GM21723 (cell line): ENCODE results near the gene SLC25A45.

Experiments used
- ATAC-seq: cut with Tn5 transposase; IDR thresholded peaks from one replicate; pipeline ENCODE4 v1.9.1; 2021; ENCODE audit warnings: mild to moderate bottlenecking, moderate library complexity; ENCODE audit not compliant: unreplicated experiment

The SLC25A45 gene

DNA sequence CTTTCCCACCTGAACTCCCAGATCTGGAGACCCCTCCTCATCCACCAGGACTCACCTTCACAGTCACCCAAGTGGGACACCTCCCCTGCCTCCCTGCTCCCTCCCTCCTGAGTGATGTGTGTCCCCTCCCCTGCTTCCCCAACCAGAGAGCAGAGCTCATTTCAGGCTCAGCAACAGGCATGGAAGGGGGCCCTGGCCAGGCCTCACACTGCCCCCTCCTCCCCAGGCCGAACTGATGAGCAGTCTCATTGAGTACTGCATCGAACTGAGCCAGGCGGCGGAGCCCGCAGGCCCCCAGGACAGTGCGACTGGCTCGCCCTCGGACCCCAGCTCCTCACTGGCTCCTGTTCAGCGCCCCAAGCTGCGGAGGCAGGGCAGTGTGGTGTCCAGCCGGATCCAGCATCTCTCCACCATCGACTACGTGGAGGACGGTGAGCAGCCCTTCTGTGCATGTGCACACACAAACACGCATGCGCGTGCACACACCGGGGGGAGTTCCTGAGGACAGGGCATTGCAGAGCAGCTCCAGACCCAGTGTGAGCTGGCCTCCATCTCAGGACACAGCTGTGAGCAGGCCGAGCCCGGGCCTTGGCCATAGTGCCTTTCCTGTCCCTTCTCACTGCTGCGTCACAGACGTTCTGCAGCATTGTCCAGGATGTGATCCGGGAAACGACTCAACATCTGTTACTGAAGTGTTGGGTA lies 22.3 kb upstream of the SLC25A45 start:
- no peak for ATAC-seq

DNA sequence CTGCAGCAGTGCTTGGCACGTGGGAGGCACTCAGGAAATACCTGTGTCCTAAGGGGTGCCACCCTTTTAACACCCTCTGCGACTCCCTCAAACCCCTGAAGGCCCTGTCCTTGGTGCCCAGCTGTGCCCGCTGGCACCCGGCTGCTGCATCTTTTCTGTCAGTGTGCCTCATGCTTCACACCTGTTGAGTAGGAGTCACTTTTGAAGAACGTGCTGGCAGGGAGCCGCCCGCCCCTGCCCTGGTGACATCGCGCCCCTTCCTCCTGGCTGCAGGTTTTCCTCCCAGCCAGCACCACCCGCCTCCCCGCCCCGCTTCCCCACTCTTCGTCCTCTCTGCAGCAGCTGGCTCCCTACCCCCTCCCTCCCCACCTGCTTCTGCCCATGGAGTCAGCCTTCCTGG lies 21.8 kb upstream of the SLC25A45 start:
- no peak for ATAC-seq

GRCh38 chr11:65403607-65404121 lies 21.2 kb upstream of the SLC25A45 start:
- ATAC-seq: no peak

GRCh38 chr11:65402790-65403189 lies 20.3 kb upstream of the SLC25A45 start:
- no peak for ATAC-seq

- ATAC-seq: no peak
These were observed 19.4 kb upstream of the SLC25A45 start for GRCh38 chr11:65401803-65402248.

GRCh38 chr11:65401073-65401802 lies 18.8 kb upstream of the SLC25A45 start:
- no peak for ATAC-seq

DNA sequence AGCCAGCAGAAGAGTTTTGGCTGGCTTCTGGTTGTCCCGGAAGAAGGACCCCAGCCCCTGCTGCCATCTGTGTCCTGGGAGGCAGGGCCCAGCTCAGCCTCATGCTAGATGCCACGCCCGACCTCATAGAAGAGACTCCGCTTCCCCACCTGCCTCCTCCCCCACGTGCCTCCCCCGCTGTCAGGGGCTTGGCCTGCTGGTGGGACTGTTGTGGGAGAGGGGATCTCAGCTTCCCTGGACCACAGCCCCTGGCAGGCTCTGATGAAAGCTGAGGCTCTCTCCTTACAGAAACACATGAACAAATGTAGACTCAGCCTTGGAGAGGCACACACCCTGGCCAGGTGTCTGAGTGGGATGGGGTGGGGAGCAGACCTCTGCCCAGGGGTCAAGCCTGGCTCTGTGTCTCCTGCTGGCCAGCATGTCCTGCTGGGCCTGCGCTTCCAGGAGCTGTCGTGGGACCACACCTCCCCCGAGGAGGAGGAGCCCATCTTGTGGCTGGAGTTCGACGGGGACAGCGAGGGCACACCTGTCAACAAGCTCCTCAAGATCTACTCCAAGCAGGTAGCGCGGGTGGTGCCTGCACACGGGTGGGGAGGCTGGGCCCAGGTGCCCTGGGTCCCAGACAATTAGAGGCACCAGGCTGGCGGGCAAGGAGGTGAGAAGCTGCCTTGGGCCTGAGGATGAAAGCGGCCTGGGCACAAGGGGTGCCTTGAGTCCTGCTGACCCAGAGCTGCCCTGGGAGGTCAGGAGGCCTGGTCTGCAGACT lies 18.0 kb upstream of the SLC25A45 start:
- ATAC-seq: no peak

GRCh38 chr11:65399845-65400244 lies 17.4 kb upstream of the SLC25A45 start:
- no peak for ATAC-seq

GRCh38 chr11:65399249-65399648 lies 16.8 kb upstream of the SLC25A45 start:
- no peak for ATAC-seq

DNA sequence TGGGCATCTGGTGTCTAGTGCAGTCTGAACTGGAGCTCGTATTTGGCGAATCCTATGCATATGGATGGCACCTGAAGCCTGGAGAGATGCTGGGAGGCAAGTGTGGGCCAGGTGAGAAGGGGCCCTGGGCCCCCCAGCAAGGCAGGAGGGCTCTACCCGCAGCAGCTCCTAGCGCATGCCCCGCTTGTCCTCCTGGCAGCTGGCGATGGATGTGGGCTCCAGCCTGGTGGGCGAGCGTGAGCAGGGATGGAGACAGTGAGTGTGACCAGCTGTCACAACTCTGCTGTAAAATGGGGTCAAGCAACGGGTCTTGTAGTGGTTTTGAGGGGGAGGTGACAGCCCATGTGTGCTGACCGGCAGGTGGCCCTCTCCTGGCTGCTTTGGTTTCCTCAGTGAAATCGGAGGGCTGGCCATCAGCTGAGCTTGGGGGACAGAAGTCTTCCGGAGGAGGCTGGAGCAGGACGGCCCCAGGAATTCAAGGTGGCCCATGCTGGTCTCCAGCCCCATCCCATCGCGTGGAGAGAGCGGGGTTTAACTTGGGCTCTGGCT lies 16.0 kb upstream of the SLC25A45 start:
- ATAC-seq: no peak

GRCh38 chr11:65396769-65397745 lies 14.6 kb upstream of the SLC25A45 start:
- ATAC-seq: no peak

- no peak for ATAC-seq
These were observed 13.6 kb upstream of the SLC25A45 start for GRCh38 chr11:65395961-65396530.

DNA sequence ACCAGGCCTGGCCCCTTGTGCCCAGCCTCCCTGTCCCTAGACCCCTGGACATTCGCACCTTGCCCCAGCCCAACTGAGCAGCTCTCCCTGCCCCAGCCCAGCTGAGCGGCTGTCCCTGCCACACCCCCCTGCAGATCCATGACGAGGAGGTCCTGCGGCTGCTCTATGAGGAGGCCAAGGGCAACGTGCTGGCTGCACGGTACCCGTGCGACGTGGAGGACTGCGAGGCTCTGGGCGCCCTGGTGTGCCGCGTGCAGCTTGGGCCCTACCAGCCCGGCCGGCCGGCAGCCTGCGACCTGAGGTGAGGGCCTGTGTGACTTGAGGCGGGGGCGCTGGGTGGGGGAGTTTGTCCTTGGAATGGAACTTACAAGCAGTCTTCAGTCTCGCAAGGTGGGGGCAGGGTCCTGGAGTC lies 11.7 kb upstream of the SLC25A45 start:
- no peak for ATAC-seq

GRCh38 chr11:65393513-65394079 lies 11.2 kb upstream of the SLC25A45 start:
- no peak for ATAC-seq

GRCh38 chr11:65392899-65393298 lies 10.5 kb upstream of the SLC25A45 start:
- no peak for ATAC-seq

DNA sequence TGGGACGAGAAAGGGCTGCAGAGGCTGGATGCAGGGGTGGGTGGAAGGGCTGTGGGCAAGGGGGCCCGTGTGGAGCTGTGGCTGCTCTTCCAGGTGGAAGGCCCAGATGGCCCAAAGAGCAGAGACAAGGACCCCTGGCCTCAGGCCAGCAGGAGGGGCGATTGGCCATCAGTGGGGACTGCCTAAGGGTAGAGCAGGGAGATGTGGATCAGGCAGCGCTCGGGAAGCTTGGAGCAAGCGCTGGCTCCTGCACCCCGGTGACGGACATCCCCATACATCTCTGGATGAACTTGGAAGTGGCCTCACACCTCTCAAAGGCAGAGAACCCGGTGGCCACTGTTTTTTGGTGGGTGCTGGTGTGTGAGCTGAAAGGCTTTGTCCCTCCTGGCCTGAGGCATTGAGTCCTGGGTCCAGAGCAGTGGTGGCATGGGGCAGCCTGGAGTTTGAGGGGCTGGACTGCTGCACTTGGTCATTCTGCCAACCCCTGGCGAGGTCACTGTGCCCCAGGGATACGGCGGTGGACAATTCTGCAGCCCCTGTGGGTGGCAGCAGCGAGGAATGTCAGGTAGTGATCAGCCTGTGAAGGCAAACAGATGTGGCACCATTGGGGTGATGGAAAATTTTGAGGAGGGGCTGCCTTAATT lies 9.9 kb upstream of the SLC25A45 start:
- ATAC-seq: no peak

DNA sequence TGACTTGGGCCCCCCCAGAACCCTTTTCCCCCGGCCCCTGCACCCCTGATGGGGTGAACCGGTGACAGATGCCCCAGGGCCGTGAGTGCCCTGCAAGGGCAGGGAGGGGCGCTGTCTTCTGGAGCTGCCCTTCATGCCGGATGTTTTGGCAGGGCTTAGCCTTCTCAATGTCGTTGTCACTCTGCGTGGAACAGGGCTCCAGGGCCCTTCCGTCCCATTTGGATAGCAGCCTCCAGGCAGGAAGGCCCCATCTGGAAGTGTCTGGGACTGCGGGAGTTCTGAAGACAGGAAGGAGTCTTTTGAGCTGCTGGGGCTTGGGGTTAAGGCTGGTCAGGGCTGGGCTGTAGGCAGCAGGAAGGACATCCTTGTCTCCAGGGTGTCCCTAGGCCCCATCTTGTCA lies 8.6 kb upstream of the SLC25A45 start:
- no peak for ATAC-seq

DNA sequence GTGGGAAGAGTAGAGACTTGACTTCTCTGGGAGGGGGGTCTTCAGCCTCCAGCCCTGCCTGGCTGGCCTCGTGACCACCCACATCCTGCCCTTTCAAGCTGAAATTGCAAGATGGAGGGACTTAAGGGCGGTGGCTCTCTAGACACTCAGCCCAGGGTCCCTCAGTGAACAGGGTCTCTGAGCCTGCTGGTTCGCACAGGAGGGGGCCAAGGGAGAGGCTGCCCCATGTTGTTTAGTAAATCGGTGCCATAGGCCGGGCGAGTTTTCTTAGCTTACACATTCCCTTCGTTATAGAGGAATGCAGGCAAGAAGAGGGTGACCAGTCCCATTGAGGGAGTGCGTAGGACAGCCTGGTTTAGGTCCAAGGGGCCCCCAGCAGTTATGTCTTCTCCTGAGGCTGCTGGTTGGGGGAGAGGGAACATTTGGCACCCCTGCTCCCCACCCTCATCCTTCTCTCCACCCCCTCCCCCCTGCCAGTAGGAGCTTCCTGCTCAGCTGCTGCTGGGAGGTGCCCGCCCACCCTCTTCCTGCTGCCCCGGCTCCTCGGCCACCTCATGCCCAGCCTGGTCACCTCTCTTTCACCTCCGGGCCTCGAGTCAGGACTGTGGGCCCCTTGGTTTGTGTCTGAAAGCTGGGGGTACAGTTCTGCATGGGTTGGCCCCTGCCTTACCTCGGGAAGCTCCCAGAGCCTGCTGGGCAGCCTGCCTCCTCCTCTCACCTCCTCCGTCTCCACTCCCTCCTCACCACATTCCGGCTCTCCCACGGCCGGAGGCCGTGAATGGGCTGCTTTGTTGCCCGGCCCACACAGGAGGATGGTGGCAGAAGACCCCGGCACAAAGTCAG lies 7.9 kb upstream of the SLC25A45 start:
- no peak for ATAC-seq
